GM20000 (cell line): ENCODE data around the gene SKA1.
"Not testable (repeated sequence)": the region's sequence is repeated elsewhere in the genome, so short reads cannot be mapped to it uniquely, and the experiment has no call there.

Experiments used
- DNase-seq: peaks from one replicate; pipeline ENCODE4 v3.0.0; 2012; ENCODE audit warnings: low spot score
- CTCF ChIP-seq: IDR thresholded peaks from 2 replicates; pipeline ENCODE4 v1.5.1; 2012; ENCODE audit warnings: mild to moderate bottlenecking, control low read depth; ENCODE audit errors: extremely low read depth, missing control alignments

SKA1 gene

GRCh38 chr18:50395093-50395492 is 20.2 kb downstream of the SKA1 start:
- no peak for TF ChIP-seq CTCF
- no peak for DNase-seq

- no peak for TF ChIP-seq CTCF
- DNase-seq, result no peak
Observed at GRCh38 chr18:50396005-50396660, 21.3 kb downstream of the SKA1 start.

- no peak for TF ChIP-seq CTCF
- no peak for DNase-seq
Observed at GRCh38 chr18:50397023-50397422, 22.2 kb downstream of the SKA1 start.

GRCh38 chr18:50398099-50398498 is 23.3 kb downstream of the SKA1 start:
- TF ChIP-seq CTCF, result no peak
- no peak for DNase-seq

- TF ChIP-seq CTCF, result no peak
- no peak for DNase-seq
Observed at GRCh38 chr18:50398947-50399346, 24.1 kb downstream of the SKA1 start.

GRCh38 chr18:50399582-50399981 is 24.7 kb downstream of the SKA1 start:
- TF ChIP-seq CTCF, result no peak
- no peak for DNase-seq

GRCh38 chr18:50400438-50400837 is 25.6 kb downstream of the SKA1 start:
- DNase-seq, result not testable (repeated sequence)

- no peak for TF ChIP-seq CTCF
- DNase-seq, result no peak
Observed at GRCh38 chr18:50401295-50401694, 26.4 kb downstream of the SKA1 start.
